Vagina (tissue), 2 donors: ENCODE results near the gene SENP6.

Experiments
- POLR2A ChIP-seq, 2 donors: fragments of 450-650 bp; IDR thresholded peaks; one replicate each; pipeline ENCODE4 v1.6.1; 2017; ENCODE audit warnings: antibody characterized with exemption in 2 of 2, mild to moderate bottlenecking in 2 of 2, moderate library complexity in 2 of 2
- POLR2AphosphoS5 ChIP-seq, 2 donors: sonication (generic); formaldehyde crosslinking; IDR thresholded peaks; one replicate each; pipeline ENCODE4 v1.9.0; 2017; ENCODE audit warnings: antibody characterized with exemption in 2 of 2, mild to moderate bottlenecking in 2 of 2, low read depth in 1 of 2; ENCODE audit not compliant: insufficient read depth in 1 of 2
- TF ChIP-seq, protein P1 (sequence below), 3 experiments: fragments of 450-650 bp in 2 of 3; fragments of 200-600 bp in 1 of 3; sonication (generic) in 1 of 3; IDR thresholded peaks; one replicate each; pipeline ENCODE4 v1.5.1; 2017 to 2019; ENCODE audit warnings: antibody characterized with exemption in 3 of 3, mild to moderate bottlenecking in 2 of 3, moderate library complexity in 2 of 3

DNA sequence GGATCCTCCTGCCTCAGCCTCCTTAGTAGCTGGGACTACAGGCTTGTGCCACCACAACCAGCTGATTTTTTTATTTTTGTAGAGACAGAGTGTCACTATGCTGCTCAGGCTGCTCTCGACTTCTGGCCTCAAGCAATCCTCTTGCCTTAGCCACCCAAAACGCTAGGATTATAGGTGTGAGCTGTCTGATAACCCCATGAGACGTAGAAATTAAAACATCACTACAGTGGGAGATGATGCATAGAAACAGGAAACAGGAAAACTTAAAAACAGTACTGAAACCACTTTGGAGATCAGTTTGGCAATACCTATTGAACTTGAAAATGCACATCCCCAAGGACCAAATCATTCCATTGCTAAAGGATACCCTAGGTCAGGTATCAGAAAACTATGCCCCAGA is 10.8 kb downstream of the SENP6 start:
- TF ChIP-seq, protein P1, sequence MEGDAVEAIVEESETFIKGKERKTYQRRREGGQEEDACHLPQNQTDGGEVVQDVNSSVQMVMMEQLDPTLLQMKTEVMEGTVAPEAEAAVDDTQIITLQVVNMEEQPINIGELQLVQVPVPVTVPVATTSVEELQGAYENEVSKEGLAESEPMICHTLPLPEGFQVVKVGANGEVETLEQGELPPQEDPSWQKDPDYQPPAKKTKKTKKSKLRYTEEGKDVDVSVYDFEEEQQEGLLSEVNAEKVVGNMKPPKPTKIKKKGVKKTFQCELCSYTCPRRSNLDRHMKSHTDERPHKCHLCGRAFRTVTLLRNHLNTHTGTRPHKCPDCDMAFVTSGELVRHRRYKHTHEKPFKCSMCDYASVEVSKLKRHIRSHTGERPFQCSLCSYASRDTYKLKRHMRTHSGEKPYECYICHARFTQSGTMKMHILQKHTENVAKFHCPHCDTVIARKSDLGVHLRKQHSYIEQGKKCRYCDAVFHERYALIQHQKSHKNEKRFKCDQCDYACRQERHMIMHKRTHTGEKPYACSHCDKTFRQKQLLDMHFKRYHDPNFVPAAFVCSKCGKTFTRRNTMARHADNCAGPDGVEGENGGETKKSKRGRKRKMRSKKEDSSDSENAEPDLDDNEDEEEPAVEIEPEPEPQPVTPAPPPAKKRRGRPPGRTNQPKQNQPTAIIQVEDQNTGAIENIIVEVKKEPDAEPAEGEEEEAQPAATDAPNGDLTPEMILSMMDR (IDR thresholded peaks at IDR 0.05), result no peak
- no peak for TF ChIP-seq POLR2AphosphoS5 (IDR thresholded peaks at IDR 0.05; ENCODE audit: insufficient read depth in 1 of 2, low read depth in 1 of 2)
- TF ChIP-seq POLR2A (IDR thresholded peaks at IDR 0.05), result no peak
